CD4-positive, alpha-beta T cell treated with Interleukin-4 for 1 hour (primary cell): ENCODE measurements around the gene RERE.
A peak's percentile ranks its signal among the peaks of the same experiment; 100 is the strongest.

Experiments
- DNase-seq, 2 donors: peaks; one replicate each; pipeline ENCODE4 v3.0.0-alpha.2; 2020 to 2022

The RERE gene

DNA sequence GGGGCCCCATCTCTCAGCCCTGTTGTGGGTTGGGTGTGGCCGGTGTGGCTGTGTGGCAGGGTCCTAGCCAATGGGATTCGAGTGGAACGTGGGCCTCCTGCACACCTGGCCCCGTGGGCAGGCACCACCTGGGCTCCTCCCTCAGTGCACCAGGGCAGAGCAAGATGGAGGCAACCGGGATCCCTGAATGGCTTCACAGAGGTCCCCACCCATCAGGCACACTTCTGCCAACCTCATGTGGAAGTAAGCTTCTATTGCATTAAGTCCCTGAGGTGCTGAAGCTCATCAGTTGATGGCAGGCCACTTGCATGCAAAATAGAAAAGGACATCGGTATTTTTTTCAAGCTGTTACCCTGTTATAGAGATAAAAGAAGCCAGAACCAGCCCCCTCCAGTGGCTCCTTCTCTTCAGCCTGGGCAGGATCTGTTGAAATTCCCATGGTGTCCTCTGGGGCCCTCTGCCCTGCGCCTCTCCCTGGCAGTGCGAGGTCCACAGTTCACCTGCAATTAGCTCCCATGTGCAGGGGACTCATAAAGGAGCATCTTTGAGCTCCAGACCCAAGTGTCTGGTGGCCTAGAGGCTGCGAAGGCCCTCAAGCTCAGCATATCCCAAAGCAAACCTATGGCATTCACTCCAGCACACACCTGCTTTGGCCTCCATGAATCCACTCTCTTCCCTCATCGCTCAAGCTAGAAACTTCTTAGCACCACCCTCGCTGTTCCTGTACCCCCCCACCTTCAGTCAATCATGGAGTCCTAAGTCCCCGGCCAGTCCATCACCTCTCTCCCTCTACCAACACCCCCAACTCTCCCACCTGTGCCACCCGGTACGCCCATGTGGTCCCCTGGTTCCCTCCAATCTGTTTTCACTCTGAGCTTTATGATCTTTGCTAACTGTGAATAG, 501.6 kb downstream of the RERE start:
- no peak for DNase-seq

DNA sequence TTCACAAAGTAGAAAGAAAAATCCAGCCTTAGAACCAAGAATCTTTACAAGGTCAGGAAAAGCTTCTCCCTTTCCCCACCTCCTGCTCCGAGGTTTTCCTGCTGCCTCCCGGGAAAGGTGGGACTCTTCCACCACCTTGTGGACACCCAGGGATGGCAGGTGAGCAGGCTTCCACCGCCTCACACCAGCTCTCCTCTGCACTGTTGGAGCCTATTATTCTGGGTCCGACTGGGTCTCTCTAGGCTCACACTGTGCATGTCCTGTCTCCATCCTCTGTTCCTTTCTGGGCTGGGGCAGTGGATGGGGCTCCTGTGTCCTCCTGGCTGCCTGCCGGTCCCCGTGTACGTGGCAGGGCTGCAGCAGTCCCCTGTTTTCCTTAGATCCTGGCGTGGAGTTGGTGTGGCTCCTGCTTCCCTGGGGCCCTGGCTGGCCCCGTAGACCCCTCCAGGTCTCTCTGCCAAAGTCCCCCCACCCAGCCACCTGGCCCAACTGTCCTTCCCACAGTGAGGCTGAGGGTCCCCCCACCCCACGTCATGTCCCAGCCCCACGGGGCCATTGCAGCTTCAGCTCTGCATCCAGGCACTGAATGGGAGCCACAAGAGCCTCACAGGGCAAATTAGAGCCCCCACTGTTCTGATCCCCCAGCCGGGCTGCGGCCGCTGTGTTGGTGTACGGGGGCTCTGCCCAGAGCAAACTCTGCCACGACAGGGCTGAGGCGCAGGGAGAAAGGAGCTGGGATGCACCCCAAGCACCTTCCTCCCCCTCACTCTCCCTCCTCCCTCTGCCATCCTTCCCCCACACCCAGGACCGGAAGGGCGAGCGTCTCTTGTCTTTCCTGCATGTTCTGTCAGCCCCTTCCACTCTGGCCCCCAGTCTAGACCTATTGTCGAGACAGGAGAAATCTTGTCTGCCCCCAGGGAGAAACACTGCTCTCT, 502.8 kb downstream of the RERE start:
- peak; percentile 41 to 57 for DNase-seq

- no peak for DNase-seq
These were observed 504.2 kb downstream of the RERE start for GRCh38 chr1:8313231-8313630.

- DNase-seq = no peak
These were observed 504.9 kb downstream of the RERE start for GRCh38 chr1:8312235-8313218.

- no peak for DNase-seq
These were observed 506.2 kb downstream of the RERE start for GRCh38 chr1:8311068-8311718.

- no peak for DNase-seq
These were observed 509.8 kb downstream of the RERE start for GRCh38 chr1:8307628-8308027.

DNA sequence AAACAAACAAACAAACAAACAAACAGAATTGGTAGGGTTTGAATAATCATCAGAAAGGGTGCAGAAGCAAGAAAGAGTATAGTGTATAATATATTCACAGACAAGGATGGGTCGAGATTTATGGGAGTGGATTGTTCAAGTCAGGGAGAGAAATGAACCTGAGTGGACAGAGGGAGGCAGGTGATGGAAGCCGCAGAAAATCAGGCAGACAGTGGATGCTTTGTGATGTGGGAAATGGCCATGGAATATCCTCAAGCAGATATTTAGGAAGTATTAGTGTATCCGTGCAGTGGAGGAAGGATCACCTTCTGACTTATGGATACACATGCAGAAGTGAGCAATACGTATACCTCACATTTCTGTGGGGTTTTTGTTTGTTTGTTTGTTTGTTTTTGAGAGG, 513.6 kb downstream of the RERE start:
- DNase-seq = no peak

DNA sequence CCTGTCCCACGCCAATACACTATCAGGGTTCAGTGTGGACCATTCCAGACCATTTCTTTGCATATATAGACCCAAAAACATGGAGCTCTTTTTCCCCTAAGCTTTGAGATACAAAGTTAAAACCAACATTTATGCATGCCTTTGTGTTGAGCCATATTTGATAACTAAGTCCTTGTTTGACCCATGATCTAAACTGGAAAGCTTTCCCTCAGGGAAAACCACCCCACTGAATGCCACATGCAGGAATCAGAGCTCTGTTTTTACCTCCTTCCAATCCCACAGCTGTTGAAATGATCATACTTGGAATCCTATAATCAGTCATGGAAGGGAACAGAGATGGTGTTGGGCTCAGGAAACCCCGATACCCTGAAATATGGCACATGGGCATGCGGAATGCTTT, 514.3 kb downstream of the RERE start:
- no peak for DNase-seq
